ENCODE measurements around the gene LAMA2.

Gene LAMA2

GRCh38 chr6:129402244-129402643 is 519.3 kb downstream of the LAMA2 start:
- H3F3A ChIP-seq (ENCODE audit: low read depth): no peaks in the 10 kb centered on the region
- no peak overlapping the region for H3K9ac ChIP-seq (ENCODE audit: low read depth, low read length, poor library complexity, severe bottlenecking)
- no peaks in the 10 kb centered on the region for H3K9me3 ChIP-seq (ENCODE audit: insufficient read depth, low read depth, low read length)
- H3K79me2 ChIP-seq (ENCODE audit: insufficient read depth, low read length): no peaks in the 10 kb centered on the region
- no peaks in the 10 kb centered on the region for H4K20me1 ChIP-seq (ENCODE audit: insufficient read depth, low read length, poor library complexity, severe bottlenecking)
- no peak overlapping the region for H3K4me2 ChIP-seq (ENCODE audit: low read depth, low read length, poor library complexity, severe bottlenecking)
- no peak for TF ChIP-seq EZH2phosphoT487 (IDR thresholded peaks at IDR 0.05; ENCODE audit: borderline replicate concordance)
- no peak for TF ChIP-seq CTCF (conservative IDR thresholded peaks at IDR 0.05; ENCODE audit: low read length)
- no peaks in the 10 kb centered on the region for H3K36me3 ChIP-seq (ENCODE audit: insufficient read depth, low read length)
- no peaks in the 10 kb centered on the region for H3K27me3 ChIP-seq (ENCODE audit: insufficient read depth, low read length, poor library complexity, severe bottlenecking)
- no peak overlapping the region for H2AFZ ChIP-seq (ENCODE audit: low read length)
- no peaks in the 10 kb centered on the region for H3K9me2 ChIP-seq (replicated peaks; ENCODE audit: low read depth, low read length)
- no peaks in the 10 kb centered on the region for H3K4me1 ChIP-seq (ENCODE audit: insufficient read depth, low read length, poor library complexity, severe bottlenecking)
- H3K4me3 ChIP-seq (ENCODE audit: low read length, poor library complexity, severe bottlenecking): no peak overlapping the region

- TF ChIP-seq CTCF (conservative IDR thresholded peaks at IDR 0.05; ENCODE audit: low read length): no peak
- TF ChIP-seq EZH2phosphoT487 (IDR thresholded peaks at IDR 0.05; ENCODE audit: borderline replicate concordance): no peak
- H3K4me1 ChIP-seq (ENCODE audit: insufficient read depth, low read length, poor library complexity, severe bottlenecking): no peaks in the 10 kb centered on the region
- H2AFZ ChIP-seq (ENCODE audit: low read length): no peak overlapping the region
Observed at GRCh38 chr6:129411092-129411491, 528.2 kb downstream of the LAMA2 start.

GRCh38 chr6:129416337-129416990 is 533.5 kb downstream of the LAMA2 start:
- Histone ChIP-seq H3K27me3 (ENCODE audit: insufficient read depth, low read length, poor library complexity, severe bottlenecking) (no peaks in the 10 kb centered on the region), H4K20me1 (ENCODE audit: insufficient read depth, low read length, poor library complexity, severe bottlenecking) (no peaks in the 10 kb centered on the region), H3K4me1 (ENCODE audit: insufficient read depth, low read length, poor library complexity, severe bottlenecking) (no peaks in the 10 kb centered on the region), H2AFZ (ENCODE audit: low read length) (no peak overlapping the region), H3K79me2 (ENCODE audit: insufficient read depth, low read length) (no peaks in the 10 kb centered on the region), H3K9ac (ENCODE audit: low read depth, low read length, poor library complexity, severe bottlenecking) (no peak overlapping the region), H3K4me3 (ENCODE audit: low read length, poor library complexity, severe bottlenecking) (no peak overlapping the region), H3K9me2 (replicated peaks; ENCODE audit: low read depth, low read length) (no peaks in the 10 kb centered on the region), H3K9me3 (ENCODE audit: insufficient read depth, low read depth, low read length) (no peaks in the 10 kb centered on the region), H3F3A (ENCODE audit: low read depth) (no peaks in the 10 kb centered on the region), H3K36me3 (ENCODE audit: insufficient read depth, low read length) (no peaks in the 10 kb centered on the region), H3K4me2 (ENCODE audit: low read depth, low read length, poor library complexity, severe bottlenecking) (no peak overlapping the region)
- TF ChIP-seq EZH2phosphoT487 (IDR thresholded peaks at IDR 0.05; ENCODE audit: borderline replicate concordance) (no peak), CTCF (conservative IDR thresholded peaks at IDR 0.05; ENCODE audit: low read length) (no peak)

More at GRCh38 chr6:129411092-129411491, 528.2 kb downstream of the LAMA2 start:
- H3K4me2 ChIP-seq (ENCODE audit: low read depth, low read length, poor library complexity, severe bottlenecking): no peak overlapping the region
- H3K9ac ChIP-seq (ENCODE audit: low read depth, low read length, poor library complexity, severe bottlenecking): no peak overlapping the region
- no peaks in the 10 kb centered on the region for H3K36me3 ChIP-seq (ENCODE audit: insufficient read depth, low read length)
- H3K79me2 ChIP-seq (ENCODE audit: insufficient read depth, low read length): no peaks in the 10 kb centered on the region
- H3K9me3 ChIP-seq (ENCODE audit: insufficient read depth, low read depth, low read length): no peaks in the 10 kb centered on the region
- H3K4me3 ChIP-seq (ENCODE audit: low read length, poor library complexity, severe bottlenecking): no peak overlapping the region
- H3F3A ChIP-seq (ENCODE audit: low read depth): no peaks in the 10 kb centered on the region
- no peaks in the 10 kb centered on the region for H3K27me3 ChIP-seq (ENCODE audit: insufficient read depth, low read length, poor library complexity, severe bottlenecking)
- H4K20me1 ChIP-seq (ENCODE audit: insufficient read depth, low read length, poor library complexity, severe bottlenecking): no peaks in the 10 kb centered on the region
- no peaks in the 10 kb centered on the region for H3K9me2 ChIP-seq (replicated peaks; ENCODE audit: low read depth, low read length)
